Prostate gland (tissue), 2 donors: ENCODE data around the gene CENPX.

Source experiments
- POLR2A ChIP-seq: fragments of 450-650 bp; IDR thresholded peaks from one replicate; pipeline ENCODE4 v1.6.1; 2016; ENCODE audit warnings: antibody characterized with exemption, mild to moderate bottlenecking
- POLR2AphosphoS5 ChIP-seq: sonication (generic); formaldehyde crosslinking; IDR thresholded peaks from one replicate; pipeline ENCODE4 v1.6.1; 2017; ENCODE audit warnings: antibody characterized with exemption
- TF ChIP-seq, protein P1 (sequence below), 4 experiments: fragments of 200-600 bp in 2 of 4; fragments of 450-650 bp in 2 of 4; sonication (generic) in 2 of 4; IDR thresholded peaks; 1 replicate in 3 of 4; 2 replicates in 1 of 4; pipeline ENCODE4 v1.5.1; 2016 to 2019; ENCODE audit warnings: antibody characterized with exemption in 4 of 4, mild to moderate bottlenecking in 2 of 4, moderate library complexity in 2 of 4

DNA sequence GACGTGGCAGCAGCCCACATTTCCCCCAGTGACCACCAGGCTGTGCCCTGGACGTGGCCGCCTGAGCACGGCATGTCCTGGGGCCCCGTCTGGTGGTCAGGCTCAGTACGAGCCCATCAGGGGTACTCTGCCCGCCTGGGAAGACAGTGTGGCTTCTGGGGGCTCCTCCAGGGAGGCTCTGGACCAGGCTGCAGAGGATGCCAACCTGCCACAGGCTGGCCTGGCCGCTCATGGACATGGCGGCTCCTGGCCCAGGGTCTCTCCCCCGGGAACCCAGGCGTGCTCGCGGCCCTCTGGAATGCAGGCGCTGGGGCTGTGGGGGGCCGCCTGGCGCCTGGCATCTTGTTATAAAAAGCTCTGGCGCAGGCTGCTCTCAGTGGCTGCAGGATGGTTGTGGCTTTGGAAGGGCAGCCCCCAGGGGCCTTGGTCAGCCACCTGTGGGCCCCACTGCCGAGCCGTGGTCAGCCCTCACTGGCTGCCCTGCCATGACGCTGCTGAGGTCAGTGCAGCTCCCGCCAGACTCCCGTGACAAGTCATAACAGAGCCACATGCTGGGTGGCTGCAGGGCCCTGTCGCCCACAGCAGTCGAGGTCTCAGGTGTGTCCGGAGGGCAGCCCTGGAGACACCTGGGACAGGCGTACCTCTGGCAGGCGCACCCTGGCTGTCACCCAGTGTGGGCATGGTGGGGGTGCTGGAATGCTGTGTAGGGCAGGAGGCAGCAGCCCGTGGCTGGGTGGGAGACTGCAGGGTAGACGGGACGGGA, 15.0 kb downstream of the CENPX start:
- TF ChIP-seq, protein P1, sequence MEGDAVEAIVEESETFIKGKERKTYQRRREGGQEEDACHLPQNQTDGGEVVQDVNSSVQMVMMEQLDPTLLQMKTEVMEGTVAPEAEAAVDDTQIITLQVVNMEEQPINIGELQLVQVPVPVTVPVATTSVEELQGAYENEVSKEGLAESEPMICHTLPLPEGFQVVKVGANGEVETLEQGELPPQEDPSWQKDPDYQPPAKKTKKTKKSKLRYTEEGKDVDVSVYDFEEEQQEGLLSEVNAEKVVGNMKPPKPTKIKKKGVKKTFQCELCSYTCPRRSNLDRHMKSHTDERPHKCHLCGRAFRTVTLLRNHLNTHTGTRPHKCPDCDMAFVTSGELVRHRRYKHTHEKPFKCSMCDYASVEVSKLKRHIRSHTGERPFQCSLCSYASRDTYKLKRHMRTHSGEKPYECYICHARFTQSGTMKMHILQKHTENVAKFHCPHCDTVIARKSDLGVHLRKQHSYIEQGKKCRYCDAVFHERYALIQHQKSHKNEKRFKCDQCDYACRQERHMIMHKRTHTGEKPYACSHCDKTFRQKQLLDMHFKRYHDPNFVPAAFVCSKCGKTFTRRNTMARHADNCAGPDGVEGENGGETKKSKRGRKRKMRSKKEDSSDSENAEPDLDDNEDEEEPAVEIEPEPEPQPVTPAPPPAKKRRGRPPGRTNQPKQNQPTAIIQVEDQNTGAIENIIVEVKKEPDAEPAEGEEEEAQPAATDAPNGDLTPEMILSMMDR (IDR thresholded peaks at IDR 0.05): no peak
- no peak for TF ChIP-seq POLR2A
- no peak for TF ChIP-seq POLR2AphosphoS5
